IMR-90 (cell line): ENCODE measurements around the gene RNF175. TPM values are rescaled to one million over a fixed set of nuclear protein-coding genes. Genes with fewer than 3 reads are reported as not detected.

Source experiments
- ATAC-seq: fragments of 200-7000 bp; cut with Tn5 transposase; 2 replicates; pipeline ENCODE4 v1.9.1; 2020; ENCODE audit warnings: low read depth, mild to moderate bottlenecking, moderate library complexity
- BruUV-seq: library from RNA; stranded (reverse); fragments of 400-500 nt; replicated peaks from 2 replicates; lab custom pipeline; 2021; lab: Mats Ljungman, UMichigan
- CTCF ChIA-PET: fragments of 300-600 bp; formaldehyde crosslinking; extraction: SDS; loops from one replicate; lab custom pipeline; 2021; ENCODE audit warnings: antibody characterized with exemption; lab: Yijun Ruan, JAX
- POLR2A ChIA-PET: fragments of 300-600 bp; sonication (Branson Sonifier 250); formaldehyde crosslinking; loops from one replicate; lab custom pipeline; 2022; ENCODE audit warnings: antibody characterized with exemption; ENCODE audit not compliant: unreplicated experiment; lab: Charles Lee
- DNase-seq: peaks from one replicate; pipeline ENCODE4 v3.0.0; 2013
- H2AFZ ChIP-seq: replicated peaks from 2 replicates; pipeline ENCODE3; 2013; ENCODE audit warnings: low read length, mild to moderate bottlenecking; ENCODE audit not compliant: poor library complexity
- H2AK5ac ChIP-seq: 2 replicates; pipeline ENCODE4 v1.6.1; 2013; ENCODE audit warnings: low read depth, low read length, inconsistent platforms
- H2AK9ac ChIP-seq: replicated peaks from 2 replicates; pipeline ENCODE3; 2013; ENCODE audit warnings: mild to moderate bottlenecking, low read depth, low read length, moderate library complexity; ENCODE audit not compliant: poor library complexity
- H2BK120ac ChIP-seq: 2 replicates; pipeline ENCODE4 v1.6.1; 2013; ENCODE audit warnings: low read depth, low read length, inconsistent platforms
- H2BK15ac ChIP-seq: 3 replicates; pipeline ENCODE4 v1.6.1; 2013; ENCODE audit warnings: low read depth, low read length, inconsistent platforms
- H2BK20ac ChIP-seq: 2 replicates; pipeline ENCODE4 v1.6.1; 2013; ENCODE audit warnings: low read depth, mild to moderate bottlenecking, inconsistent platforms, low read length, moderate library complexity
- H2BK5ac ChIP-seq: 2 replicates; pipeline ENCODE4 v1.6.1; 2013; ENCODE audit warnings: mild to moderate bottlenecking, low read depth, low read length, inconsistent platforms; ENCODE audit not compliant: poor library complexity, severe bottlenecking
- H3K14ac ChIP-seq: replicated peaks from 2 replicates; pipeline ENCODE4 v1.6.1; 2013; ENCODE audit warnings: low read depth, low read length, inconsistent platforms
- H3K18ac ChIP-seq: 2 replicates; pipeline ENCODE4 v1.6.1; 2013; ENCODE audit warnings: low read depth, low read length, control low read depth
- H3K23ac ChIP-seq: 2 replicates; pipeline ENCODE4 v1.6.1; 2013; ENCODE audit warnings: low read depth, low read length, inconsistent platforms
- H3K27ac ChIP-seq: 2 replicates; pipeline ENCODE4 v1.5.1; 2013; ENCODE audit warnings: mild to moderate bottlenecking, control low read depth, low read length; ENCODE audit not compliant: insufficient read depth
- H3K27me3 ChIP-seq: 2 replicates; pipeline ENCODE4 v1.6.1; 2013; ENCODE audit warnings: low read length; ENCODE audit not compliant: control insufficient read depth, insufficient read depth
- H3K36me3 ChIP-seq: 2 replicates; pipeline ENCODE4 v1.6.1; 2013; ENCODE audit warnings: low read length, mixed read lengths; ENCODE audit not compliant: control insufficient read depth, insufficient read depth
- H3K4ac ChIP-seq: 2 replicates; pipeline ENCODE4 v1.6.1; 2013; ENCODE audit warnings: low read depth, low read length, inconsistent platforms
- H3K4me1 ChIP-seq: 2 replicates; pipeline ENCODE4 v1.6.1; 2013; ENCODE audit warnings: low read length, mixed read lengths; ENCODE audit not compliant: control insufficient read depth, insufficient read depth
- H3K4me2 ChIP-seq: 2 replicates; pipeline ENCODE4 v1.6.1; 2013; ENCODE audit warnings: low read depth, mild to moderate bottlenecking, control low read depth, low read length, moderate library complexity
- H3K4me3 ChIP-seq: 2 replicates; pipeline ENCODE4 v1.5.1; 2013; ENCODE audit warnings: low read depth, mild to moderate bottlenecking, control low read depth, low read length, moderate library complexity; ENCODE audit not compliant: insufficient read depth
- H3K56ac ChIP-seq: 2 replicates; pipeline ENCODE4 v1.6.1; 2013; ENCODE audit warnings: low read length, inconsistent platforms; ENCODE audit not compliant: insufficient read depth; ENCODE audit errors: extremely low read depth
- H3K79me1 ChIP-seq, 2 experiments: 2 replicates each; pipeline ENCODE4 v1.6.1; 2013; ENCODE audit warnings: low read length in 2 of 2, inconsistent platforms in 1 of 2, low read depth in 1 of 2
- H3K9ac ChIP-seq: 2 replicates; pipeline ENCODE4 v1.6.1; 2013; ENCODE audit warnings: low read depth, low read length, control low read depth
- H3K9me1 ChIP-seq: 2 replicates; pipeline ENCODE4 v1.6.1; 2013; ENCODE audit warnings: low read length, inconsistent platforms; ENCODE audit not compliant: insufficient read depth
- H3K9me3 ChIP-seq: 2 replicates; pipeline ENCODE4 v1.6.1; 2013; ENCODE audit warnings: low read length; ENCODE audit not compliant: control insufficient read depth, insufficient read depth
- H4K20me1 ChIP-seq: 2 replicates; pipeline ENCODE4 v1.6.1; 2013; ENCODE audit warnings: low read length, inconsistent platforms; ENCODE audit not compliant: insufficient read depth
- H4K5ac ChIP-seq: 2 replicates; pipeline ENCODE4 v1.6.1; 2013; ENCODE audit warnings: mild to moderate bottlenecking, low read depth, low read length, control low read depth
- H4K8ac ChIP-seq, 2 experiments: 2 replicates each; pipeline ENCODE4 v1.6.1; 2013; ENCODE audit warnings: low read depth in 2 of 2, low read length in 2 of 2, control low read depth in 1 of 2, inconsistent platforms in 1 of 2
- H4K91ac ChIP-seq: 2 replicates; pipeline ENCODE4 v1.6.1; 2013; ENCODE audit warnings: low read depth, low read length, inconsistent platforms; ENCODE audit not compliant: insufficient read depth
- CHD1 ChIP-seq: IDR thresholded peaks from 2 replicates; pipeline ENCODE4 v1.6.1; 2012; ENCODE audit warnings: low read depth, low read length, improper control_type of control experiment
- SMC3 ChIP-seq: fragments of 150-350 bp; IDR thresholded peaks from 2 replicates; pipeline ENCODE4 v1.6.1; 2016; ENCODE audit warnings: low read depth, mild to moderate bottlenecking, antibody characterized with exemption, low read length, moderate library complexity
- WGBS, 2 experiments: methylation state at CpG; one replicate each; pipeline versions ENCODE4 v1.1.5 to v1.1.7; 2013; ENCODE audit warnings: missing lambda C conversion rate in 2 of 2; ENCODE audit not compliant: insufficient read length in 1 of 2; ENCODE audit errors: extremely low coverage in 2 of 2; 5-methylcytosine and 5-hydroxymethylcytosine counted together
- dilution Hi-C: fragments of 300-500 bp; cut with HindIII; formaldehyde crosslinking; loops from one replicate; pipeline ENCODE4 v1.14.3; 2018; ENCODE audit warnings: low sequenced_read_pairs; ENCODE audit not compliant: unreplicated experiment
- in situ Hi-C: fragments of 300-500 bp; cut with MboI; formaldehyde crosslinking; loops from 3 replicates; pipeline ENCODE4 v1.14.3; 2019; ENCODE audit warnings: low sequenced_read_pairs, inconsistent platforms, mixed read lengths
- intact Hi-C: fragments of 100-400 bp; cut with micrococcal nuclease; formaldehyde crosslinking; loops from 2 replicates; pipeline ENCODE4 v1.10.0; 2022
- polyA plus RNA-seq, 3 experiments: library from polyadenylated mRNA; depleted of rRNA; stranded (reverse); fragments of >200 nt; gene quantifications; 2 replicates each; pipeline ENCODE4 v1.2.3, GENCODE V29; 2012; ENCODE audit warnings: low replicate concordance in 1 of 3
- total RNA-seq: library from RNA; depleted of rRNA; stranded (reverse); fragments of >200 nt; gene quantifications from 2 replicates; pipeline ENCODE4 v1.2.3, GENCODE V29; 2012
- TF ChIP-seq, protein P1 (sequence below): fragments of 150-350 bp; IDR thresholded peaks from 2 replicates; pipeline ENCODE4 v1.6.1; 2017; ENCODE audit warnings: mild to moderate bottlenecking, antibody characterized with exemption, low read length, low read depth

Gene RNF175
- total and polyA plus RNA-seq, 2 of the 4 experiments (the other 2 are of a cell fraction) = not detected

DNA sequence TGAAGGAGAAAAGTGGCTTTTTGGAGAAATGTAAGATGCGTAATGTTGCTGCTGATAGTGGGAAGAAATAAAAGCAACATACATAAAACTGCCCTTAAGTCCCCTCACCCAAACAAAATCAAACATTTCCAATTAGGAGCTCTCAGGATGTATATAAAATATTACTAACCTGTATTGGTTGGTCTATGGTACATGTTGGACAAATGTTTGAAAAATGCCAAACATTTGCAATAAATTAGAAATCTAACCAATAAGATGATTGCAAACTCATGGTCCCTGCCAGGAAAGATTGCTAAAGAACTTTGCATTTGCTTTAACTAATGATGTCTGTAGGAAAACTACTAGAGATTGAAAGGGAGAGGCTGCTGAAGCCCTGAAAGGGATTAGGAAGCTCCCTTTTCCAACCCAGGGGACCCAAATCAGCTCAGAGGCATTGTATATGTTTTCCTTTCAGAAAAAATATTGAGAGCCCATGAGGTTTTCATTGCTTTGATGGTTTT, 27.3 kb upstream of the RNF175 start:
- POLR2A ChIA-PET = no interaction called here

More for the DNA sequence above, 27.3 kb upstream of the RNF175 start:
- no peaks in the 10 kb centered on the region for H4K20me1 ChIP-seq
- no peak for ATAC-seq
- CTCF ChIA-PET = interaction anchor here (1.0 kb wide), 1 partner anchor 8 kb away, joined by 4 read pairs; no protein-coding TSS in a partner anchor
- no peaks in the 10 kb centered on the region; the same call in 1 of the 2 replicates for H3K4me1 ChIP-seq
- no peak overlapping the region for H4K8ac ChIP-seq
- H3K9me3 ChIP-seq = no peaks in the 10 kb centered on the region
- H3K23ac ChIP-seq = no peak overlapping the region
- no peak overlapping the region for H4K5ac ChIP-seq
- H3K79me1 ChIP-seq = no peaks in the 10 kb centered on the region
- no peak overlapping the region for H3K9ac ChIP-seq
- no peak overlapping the region for H2BK120ac ChIP-seq
- no peak overlapping the region for H2BK20ac ChIP-seq
- BruUV-seq = no TSS peak
- no peak overlapping the region for H3K4me2 ChIP-seq
- H2AFZ ChIP-seq = no peak overlapping the region
- H3K56ac ChIP-seq = no peak overlapping the region
- no peak overlapping the region for H3K18ac ChIP-seq
- no peak overlapping the region for H3K4ac ChIP-seq
- H2AK5ac ChIP-seq = no peak overlapping the region
- H3K14ac ChIP-seq = no peak overlapping the region
- H2BK15ac ChIP-seq = no peak overlapping the region
- H3K9me1 ChIP-seq = no peaks in the 10 kb centered on the region
- H3K36me3 ChIP-seq = no peaks in the 10 kb centered on the region
- no peak overlapping the region for H3K4me3 ChIP-seq
- no peak overlapping the region for H2AK9ac ChIP-seq
- in situ Hi-C loops = no loop called here
- H2BK5ac ChIP-seq = no peak overlapping the region
- no CpG with 5 or more reads among the region's 1 CpG for WGBS, 2 experiments
- no peak for DNase-seq
- peaks cover 52% of the 10 kb centered on the region for H3K27me3 ChIP-seq
- no peak overlapping the region for H4K91ac ChIP-seq
- intact Hi-C loops = loop anchor here (10.0 kb wide), 1 partner anchor 718 kb away; no protein-coding TSS in a partner anchor
- TF ChIP-seq, protein P1, sequence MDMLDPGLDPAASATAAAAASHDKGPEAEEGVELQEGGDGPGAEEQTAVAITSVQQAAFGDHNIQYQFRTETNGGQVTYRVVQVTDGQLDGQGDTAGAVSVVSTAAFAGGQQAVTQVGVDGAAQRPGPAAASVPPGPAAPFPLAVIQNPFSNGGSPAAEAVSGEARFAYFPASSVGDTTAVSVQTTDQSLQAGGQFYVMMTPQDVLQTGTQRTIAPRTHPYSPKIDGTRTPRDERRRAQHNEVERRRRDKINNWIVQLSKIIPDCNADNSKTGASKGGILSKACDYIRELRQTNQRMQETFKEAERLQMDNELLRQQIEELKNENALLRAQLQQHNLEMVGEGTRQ = no peak
- TF ChIP-seq SMC3 (no peak), CHD1 (no peak)
- no peak overlapping the region for H3K27ac ChIP-seq
- dilution Hi-C loops = no loop called here
